ENCODE measurements around the gene ANKRD13D. TPM values are rescaled to one million over a fixed set of nuclear protein-coding genes. Genes with fewer than 3 reads are reported as not detected.

Gene ANKRD13D
- total and polyA plus RNA-seq, 11 donors, result 7.6 to 43.6 (median 12.8) TPM

- TF ChIP-seq, protein P1, sequence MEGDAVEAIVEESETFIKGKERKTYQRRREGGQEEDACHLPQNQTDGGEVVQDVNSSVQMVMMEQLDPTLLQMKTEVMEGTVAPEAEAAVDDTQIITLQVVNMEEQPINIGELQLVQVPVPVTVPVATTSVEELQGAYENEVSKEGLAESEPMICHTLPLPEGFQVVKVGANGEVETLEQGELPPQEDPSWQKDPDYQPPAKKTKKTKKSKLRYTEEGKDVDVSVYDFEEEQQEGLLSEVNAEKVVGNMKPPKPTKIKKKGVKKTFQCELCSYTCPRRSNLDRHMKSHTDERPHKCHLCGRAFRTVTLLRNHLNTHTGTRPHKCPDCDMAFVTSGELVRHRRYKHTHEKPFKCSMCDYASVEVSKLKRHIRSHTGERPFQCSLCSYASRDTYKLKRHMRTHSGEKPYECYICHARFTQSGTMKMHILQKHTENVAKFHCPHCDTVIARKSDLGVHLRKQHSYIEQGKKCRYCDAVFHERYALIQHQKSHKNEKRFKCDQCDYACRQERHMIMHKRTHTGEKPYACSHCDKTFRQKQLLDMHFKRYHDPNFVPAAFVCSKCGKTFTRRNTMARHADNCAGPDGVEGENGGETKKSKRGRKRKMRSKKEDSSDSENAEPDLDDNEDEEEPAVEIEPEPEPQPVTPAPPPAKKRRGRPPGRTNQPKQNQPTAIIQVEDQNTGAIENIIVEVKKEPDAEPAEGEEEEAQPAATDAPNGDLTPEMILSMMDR (IDR thresholded peaks at IDR 0.05), result no peak
- no peak for TF ChIP-seq POLR2A (IDR thresholded peaks at IDR 0.05)
- Histone ChIP-seq H3K9me3 (no peaks in the 10 kb centered on the region), H3K4me1 (peaks cover 0 to 40% (median 6%) of the 10 kb centered on the region in 12 donors), H3K4me3 (no peak overlapping the region), H3K27ac (no peak overlapping the region), H3K27me3 (no peaks in the 10 kb centered on the region), H3K36me3 (peaks cover 0 to 100% (median 99%) of the 10 kb centered on the region in 9 donors)
- peak in 1 of 5 donors; percentile 25 for DNase-seq
- ATAC-seq, result no peak
- intact Hi-C loops (cut with DNase I), result no loop called here
- 90 to 94% (median 93%) methylated on average over 36 to 37 of the region's 37 CpGs for WGBS, 4 donors
Measured at GRCh38 chr11:67250059-67251043, 38.8 kb upstream of the ANKRD13D start.

- H3K36me3 ChIP-seq, result peaks cover 0 to 100% (median 99%) of the 10 kb centered on the region in 9 donors
- intact Hi-C loops (cut with DNase I), result no loop called here
- no peaks in the 10 kb centered on the region for H3K9me3 ChIP-seq
- DNase-seq (no peak), ATAC-seq (no peak)
- H3K27me3 ChIP-seq, result no peaks in the 10 kb centered on the region
- 80 to 91% (median 85%) methylated on average over 1 of the region's 1 CpG for WGBS, 4 donors
- no peak overlapping the region for H3K4me3 ChIP-seq
- TF ChIP-seq, protein P1 (IDR thresholded peaks at IDR 0.05), result no peak
- no peak for TF ChIP-seq POLR2A (IDR thresholded peaks at IDR 0.05)
- H3K4me1 ChIP-seq, result peaks cover 0 to 40% (median 6%) of the 10 kb centered on the region in 12 donors
- H3K27ac ChIP-seq, result peak overlapping the region in 1 of 12 donors; percentile 21
Measured at GRCh38 chr11:67251841-67252240, 37.3 kb upstream of the ANKRD13D start.

- Histone ChIP-seq H3K4me1 (peaks cover 0 to 34% (median 6%) of the 10 kb centered on the region in 12 donors), H3K27me3 (no peaks in the 10 kb centered on the region), H3K36me3 (peaks cover 0 to 100% (median 96%) of the 10 kb centered on the region in 9 donors), H3K27ac (peak overlapping the region in 1 of 12 donors; percentile 52), H3K9me3 (no peaks in the 10 kb centered on the region), H3K4me3 (no peak overlapping the region)
- DNase-seq (peak in 3 of 5 donors; percentile 40 to 52 (median 52)), ATAC-seq (peak; percentile 19 to 76 (median 58))
- intact Hi-C loops (cut with DNase I), result no loop called here
- TF ChIP-seq, protein P1 (IDR thresholded peaks at IDR 0.05), result peak in 7 of 12 donors; percentile 14 to 39 (median 31)
- TF ChIP-seq POLR2A (IDR thresholded peaks at IDR 0.05), result no peak
- WGBS, 4 donors, result 84 to 89% (median 87%) methylated on average over 3 to 4 of the region's 4 CpGs
Measured at GRCh38 chr11:67252831-67253239, 36.3 kb upstream of the ANKRD13D start.

All from heart left ventricle (tissue), 16 donors.